Coronary artery (tissue), 2 donors: ENCODE data around the gene PRSS38.

Experiments
- DNase-seq: peaks from one replicate; pipeline ENCODE4 v3.0.0-alpha.2; 2017; ENCODE audit warnings: low spot score
- H3K27ac ChIP-seq, 2 donors: fragments of 200-600 bp; sonication (generic); one replicate each; pipeline ENCODE4 v1.5.1; 2016 to 2019
- H3K4me3 ChIP-seq: fragments of 200-600 bp; sonication (generic); 2 replicates; pipeline ENCODE4 v1.5.1; 2016; ENCODE audit warnings: mild to moderate bottlenecking, moderate library complexity
- CTCF ChIP-seq: fragments of 200-600 bp; sonication (generic); IDR thresholded peaks from one replicate; pipeline ENCODE4 v1.5.1; 2019; ENCODE audit warnings: antibody characterized with exemption

PRSS38 gene

GRCh38 chr1:227793948-227794816 is 21.3 kb upstream of the PRSS38 start:
- Histone ChIP-seq H3K27ac (peak overlapping the region in 1 of 2 donors; percentile 1), H3K4me3 (no peak overlapping the region)
- no peak for TF ChIP-seq CTCF
- peak; percentile 76 for DNase-seq

- no peak overlapping the region for H3K27ac ChIP-seq
- no peak for TF ChIP-seq CTCF
These were observed 20.7 kb upstream of the PRSS38 start for GRCh38 chr1:227794817-227795192.

GRCh38 chr1:227795732-227796131 is 19.7 kb upstream of the PRSS38 start:
- no peak overlapping the region for H3K27ac ChIP-seq
- H3K4me3 ChIP-seq = no peak overlapping the region
- no peak for TF ChIP-seq CTCF
- DNase-seq = peak; percentile 62

More at GRCh38 chr1:227794817-227795192, 20.7 kb upstream of the PRSS38 start:
- H3K4me3 ChIP-seq = no peak overlapping the region
- peak; percentile 64 for DNase-seq

GRCh38 chr1:227796359-227796915 is 19.0 kb upstream of the PRSS38 start:
- no peak for DNase-seq

GRCh38 chr1:227797144-227797543 is 18.3 kb upstream of the PRSS38 start:
- Histone ChIP-seq H3K4me3 (no peak overlapping the region), H3K27ac (no peak overlapping the region)
- peak; percentile 55 for DNase-seq
- TF ChIP-seq CTCF = no peak

More at GRCh38 chr1:227796359-227796915, 19.0 kb upstream of the PRSS38 start:
- no peak overlapping the region for H3K27ac ChIP-seq
- no peak overlapping the region for H3K4me3 ChIP-seq
- no peak for TF ChIP-seq CTCF

GRCh38 chr1:227797625-227798024 is 17.9 kb upstream of the PRSS38 start:
- DNase-seq = no peak
- H3K4me3 ChIP-seq = no peak overlapping the region
- no peak overlapping the region for H3K27ac ChIP-seq
- TF ChIP-seq CTCF = no peak
